ENCODE measurements around the gene CHRNB4. TPM values are rescaled to one million over a fixed set of nuclear protein-coding genes. Genes with fewer than 3 reads are reported as not detected.

Gene CHRNB4
- total RNA-seq, 1 experiment from 2014 or later, result 1.3 TPM

DNA sequence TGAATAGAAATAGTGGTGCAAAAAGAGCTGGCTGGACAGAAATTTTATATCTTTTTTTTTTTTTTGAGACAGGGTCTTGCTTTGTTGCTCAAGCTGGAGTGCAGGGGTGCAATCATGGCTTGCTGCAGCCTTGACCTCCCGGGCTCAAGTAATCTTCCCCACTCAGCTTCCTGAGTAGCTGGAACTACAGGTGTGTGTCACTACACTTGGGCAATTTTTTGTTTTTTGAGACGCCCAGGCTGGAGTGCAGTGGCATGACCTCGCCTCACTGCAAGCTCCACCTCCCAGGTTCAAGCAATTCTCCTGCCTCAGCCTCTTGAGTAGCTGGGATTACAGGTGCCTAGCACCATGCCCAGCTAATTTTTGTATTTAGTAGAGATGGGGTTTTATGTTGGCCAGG is 42.7 kb downstream of the CHRNB4 start:
- Histone ChIP-seq H3K4me1 (no peaks in the 10 kb centered on the region), H3K9me3 (no peaks in the 10 kb centered on the region), H3K27me3 (replicated peaks; ENCODE audit: control insufficient read depth, insufficient read depth, low read length) (no peaks in the 10 kb centered on the region), H3K36me3 (ENCODE audit: control insufficient read depth, insufficient read depth, low read length) (no peaks in the 10 kb centered on the region), H3K4me3 (ENCODE audit: low read depth, low read length) (no peak overlapping the region)
- TF ChIP-seq, protein P1, sequence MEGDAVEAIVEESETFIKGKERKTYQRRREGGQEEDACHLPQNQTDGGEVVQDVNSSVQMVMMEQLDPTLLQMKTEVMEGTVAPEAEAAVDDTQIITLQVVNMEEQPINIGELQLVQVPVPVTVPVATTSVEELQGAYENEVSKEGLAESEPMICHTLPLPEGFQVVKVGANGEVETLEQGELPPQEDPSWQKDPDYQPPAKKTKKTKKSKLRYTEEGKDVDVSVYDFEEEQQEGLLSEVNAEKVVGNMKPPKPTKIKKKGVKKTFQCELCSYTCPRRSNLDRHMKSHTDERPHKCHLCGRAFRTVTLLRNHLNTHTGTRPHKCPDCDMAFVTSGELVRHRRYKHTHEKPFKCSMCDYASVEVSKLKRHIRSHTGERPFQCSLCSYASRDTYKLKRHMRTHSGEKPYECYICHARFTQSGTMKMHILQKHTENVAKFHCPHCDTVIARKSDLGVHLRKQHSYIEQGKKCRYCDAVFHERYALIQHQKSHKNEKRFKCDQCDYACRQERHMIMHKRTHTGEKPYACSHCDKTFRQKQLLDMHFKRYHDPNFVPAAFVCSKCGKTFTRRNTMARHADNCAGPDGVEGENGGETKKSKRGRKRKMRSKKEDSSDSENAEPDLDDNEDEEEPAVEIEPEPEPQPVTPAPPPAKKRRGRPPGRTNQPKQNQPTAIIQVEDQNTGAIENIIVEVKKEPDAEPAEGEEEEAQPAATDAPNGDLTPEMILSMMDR (IDR thresholded peaks at IDR 0.05; ENCODE audit: insufficient read depth in 1 of 2, low read depth in 1 of 2, low read length in 1 of 2, severe bottlenecking in 1 of 2, unreplicated experiment in 1 of 2), result no peak
- H3K27me3 Mint-ChIP-seq (ENCODE audit: insufficient read depth, unreplicated experiment), result no peaks in the 10 kb centered on the region
- no peaks in the 10 kb centered on the region for H3K36me3 Mint-ChIP-seq (ENCODE audit: insufficient read depth, unreplicated experiment)
- CTCF ChIA-PET, result no interaction called here
- H3K27ac Mint-ChIP-seq (ENCODE audit: unreplicated experiment), result no peak overlapping the region
- H3K4me3 Mint-ChIP-seq (ENCODE audit: unreplicated experiment), result no peak overlapping the region
- DNase-seq, result no peak
- POLR2A ChIA-PET, result no interaction called here
- H3K9me3 Mint-ChIP-seq (ENCODE audit: unreplicated experiment), result no peaks in the 10 kb centered on the region
- BruUV-seq (replicated peaks), result no TSS peak
- intact Hi-C loops (cut with micrococcal nuclease; ENCODE audit: unreplicated experiment), result no loop called here
- no peaks in the 10 kb centered on the region for H3K4me1 Mint-ChIP-seq (ENCODE audit: low read depth, unreplicated experiment)

DNA sequence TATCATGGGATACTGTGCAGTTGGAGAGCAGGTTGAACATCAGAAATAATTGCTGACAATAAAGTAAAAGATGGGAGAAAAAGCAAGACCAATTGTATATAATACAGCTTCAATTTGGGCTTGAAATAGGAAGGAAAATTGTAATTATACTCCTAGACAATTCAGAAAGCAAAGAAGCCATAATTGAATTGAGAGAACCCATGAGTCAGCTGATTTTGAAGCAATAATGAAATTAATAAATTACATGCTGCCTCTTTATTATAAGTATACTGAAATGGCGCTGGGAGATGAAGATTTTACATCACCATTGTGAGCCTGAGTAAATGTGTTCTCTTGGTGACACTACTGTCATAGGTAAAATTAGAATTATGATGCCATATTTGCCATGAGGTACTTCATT is 43.4 kb downstream of the CHRNB4 start:
- intact Hi-C loops (cut with micrococcal nuclease; ENCODE audit: unreplicated experiment), result no loop called here
- no TSS peak for BruUV-seq (replicated peaks)
- POLR2A ChIA-PET, result no interaction called here

DNA sequence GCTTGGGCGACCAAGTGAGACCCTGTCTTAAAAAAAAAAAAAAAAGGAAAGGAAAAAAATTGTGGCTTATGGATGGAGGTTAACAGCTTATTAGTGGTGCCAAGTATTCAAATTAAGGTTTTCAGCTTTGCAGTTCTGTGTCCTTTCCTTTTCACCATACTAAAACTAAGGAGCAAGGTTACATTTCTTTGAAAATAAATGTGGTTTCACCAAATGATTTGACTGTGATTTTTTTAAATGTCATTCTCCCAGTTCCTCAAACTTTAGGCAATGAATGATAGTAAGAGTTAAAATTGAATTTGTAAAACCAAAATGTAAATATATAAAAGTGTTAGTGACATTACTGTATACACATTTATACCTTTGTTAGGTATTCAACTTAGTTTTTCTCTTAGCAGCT is 66.1 kb downstream of the CHRNB4 start:
- Histone ChIP-seq H3K36me3 (ENCODE audit: control insufficient read depth, insufficient read depth, low read length) (no peaks in the 10 kb centered on the region), H3K27me3 (replicated peaks; ENCODE audit: control insufficient read depth, insufficient read depth, low read length) (no peaks in the 10 kb centered on the region), H3K9me3 (no peaks in the 10 kb centered on the region), H3K4me1 (no peaks in the 10 kb centered on the region), H3K4me3 (ENCODE audit: low read depth, low read length) (no peak overlapping the region)
- Mint-ChIP-seq H3K27ac (ENCODE audit: unreplicated experiment) (no peak overlapping the region), H3K9me3 (ENCODE audit: unreplicated experiment) (no peaks in the 10 kb centered on the region), H3K36me3 (ENCODE audit: insufficient read depth, unreplicated experiment) (no peaks in the 10 kb centered on the region), H3K4me1 (ENCODE audit: low read depth, unreplicated experiment) (no peaks in the 10 kb centered on the region), H3K4me3 (ENCODE audit: unreplicated experiment) (no peak overlapping the region), H3K27me3 (ENCODE audit: insufficient read depth, unreplicated experiment) (no peaks in the 10 kb centered on the region)
- POLR2A ChIA-PET, result no interaction called here
- TF ChIP-seq, protein P1 (IDR thresholded peaks at IDR 0.05; ENCODE audit: insufficient read depth in 1 of 2, low read depth in 1 of 2, low read length in 1 of 2, severe bottlenecking in 1 of 2, unreplicated experiment in 1 of 2), result no peak
- CTCF ChIA-PET, result no interaction called here
- no peak for DNase-seq
- BruUV-seq (replicated peaks), result no TSS peak
- intact Hi-C loops (cut with micrococcal nuclease; ENCODE audit: unreplicated experiment), result no loop called here

More for the DNA sequence above, 43.4 kb downstream of the CHRNB4 start:
- H3K9me3 Mint-ChIP-seq (ENCODE audit: unreplicated experiment), result no peaks in the 10 kb centered on the region
- no peak for DNase-seq
- no peak overlapping the region for H3K4me3 ChIP-seq (ENCODE audit: low read depth, low read length)
- H3K4me1 ChIP-seq, result no peaks in the 10 kb centered on the region
- CTCF ChIA-PET, result no interaction called here
- no peaks in the 10 kb centered on the region for H3K9me3 ChIP-seq
- no peaks in the 10 kb centered on the region for H3K36me3 Mint-ChIP-seq (ENCODE audit: insufficient read depth, unreplicated experiment)
- H3K27me3 Mint-ChIP-seq (ENCODE audit: insufficient read depth, unreplicated experiment), result no peaks in the 10 kb centered on the region
- no peak overlapping the region for H3K27ac Mint-ChIP-seq (ENCODE audit: unreplicated experiment)
- H3K36me3 ChIP-seq (ENCODE audit: control insufficient read depth, insufficient read depth, low read length), result no peaks in the 10 kb centered on the region
- TF ChIP-seq, protein P1 (IDR thresholded peaks at IDR 0.05; ENCODE audit: insufficient read depth in 1 of 2, low read depth in 1 of 2, low read length in 1 of 2, severe bottlenecking in 1 of 2, unreplicated experiment in 1 of 2), result no peak
- no peak overlapping the region for H3K4me3 Mint-ChIP-seq (ENCODE audit: unreplicated experiment)
- H3K4me1 Mint-ChIP-seq (ENCODE audit: low read depth, unreplicated experiment), result no peaks in the 10 kb centered on the region
- H3K27me3 ChIP-seq (replicated peaks; ENCODE audit: control insufficient read depth, insufficient read depth, low read length), result no peaks in the 10 kb centered on the region

Other genes starting within 250 kb of the CHRNB4 start
- 77.6 and 82.9 TPM in 2 replicates for gene IREB2, start 203.0 kb downstream of the CHRNB4 start, total RNA-seq (2022)
- gene HYKK, start 133.6 kb downstream of the CHRNB4 start, total RNA-seq (2022), result 6.5 and 6.8 TPM in 2 replicates
- gene PSMA4, start 100.8 kb downstream of the CHRNB4 start, total RNA-seq (2022), result 276 and 285 TPM in 2 replicates
- 12.0 and 12.9 TPM in 2 replicates for gene CHRNA5, start 75.7 kb downstream of the CHRNB4 start, total RNA-seq (2022)
- not detected in 2 replicates for gene CHRNA3, start 20.2 kb downstream of the CHRNB4 start, total RNA-seq (2022)
- gene ADAMTS7, start 170.3 kb upstream of the CHRNB4 start, total RNA-seq (2022), result 1.1 and 2.0 TPM in 2 replicates
- 424 and 426 TPM in 2 replicates for gene MORF4L1, start 231.7 kb upstream of the CHRNB4 start, total RNA-seq (2022)